SHP77 treated with DMSO at 0.1 percent for 48 hours (cell line): Measurements from ENCODE around the gene CD163.
"Not testable (repeated sequence)": the region's sequence is repeated elsewhere in the genome, so short reads cannot be mapped to it uniquely, and the experiment has no call there.

Experiments used
- DNase-seq: peaks from one replicate; lab custom pipeline; 2025; lab: John Stamatoyannopoulos, UW

CD163 gene

DNA sequence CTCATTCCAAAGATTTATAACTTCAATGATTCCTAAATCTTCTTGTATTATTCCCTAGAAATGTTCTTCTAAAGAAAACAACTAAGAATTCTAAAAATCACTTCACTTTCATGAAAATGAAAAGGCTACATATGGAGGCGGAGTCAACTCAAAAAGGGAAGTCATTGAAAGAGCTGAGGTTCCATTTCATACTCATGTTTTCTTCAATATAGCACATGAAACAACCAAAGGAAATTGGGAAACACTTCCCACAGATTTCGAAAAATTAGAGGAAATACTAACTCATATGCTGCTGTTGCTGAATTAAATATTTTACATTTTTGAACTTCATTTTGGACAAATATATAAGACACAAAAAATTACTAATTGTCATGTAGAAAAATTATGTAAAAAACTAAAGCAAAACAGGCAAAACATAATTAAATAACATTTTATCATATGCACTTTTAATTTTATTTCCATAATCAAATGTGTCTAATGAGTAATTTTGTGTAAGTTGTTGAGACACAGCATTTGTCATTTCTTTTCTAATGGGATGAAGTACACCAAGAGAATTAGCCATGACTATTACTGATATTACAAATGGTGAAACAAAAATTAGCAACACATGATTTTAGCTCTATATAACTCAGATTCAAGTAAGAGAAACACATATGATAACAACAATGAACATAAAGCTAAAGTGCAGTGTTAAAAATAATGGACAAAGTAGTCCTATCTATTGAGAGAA is at the start of gene CD163:
TSS of gene CD163 (minus strand) at position 92 of the 730 bp plus-strand sequence. CDS start at position 5, 87 bp downstream.
- no peak for DNase-seq

DNA sequence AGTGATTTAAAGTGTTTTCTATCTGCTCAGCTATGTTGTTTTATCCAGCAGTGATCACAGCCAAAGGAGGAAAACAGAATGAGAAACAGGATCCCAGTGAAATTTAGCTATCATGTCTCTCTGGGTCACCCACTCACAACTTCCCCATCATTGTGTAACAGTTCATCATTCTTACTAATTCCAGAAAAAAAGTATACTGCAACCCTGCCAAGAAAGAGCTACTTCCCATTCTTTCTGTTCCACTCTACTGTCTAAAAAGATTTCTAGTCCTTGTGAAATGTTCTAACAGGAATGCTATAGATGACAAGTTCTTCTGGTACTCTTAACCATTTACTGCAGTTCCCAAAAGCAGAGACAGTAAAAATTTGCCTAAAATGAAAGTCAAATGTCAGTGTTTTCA is 39.2 kb upstream of the CD163 start:
- no peak for DNase-seq

DNA sequence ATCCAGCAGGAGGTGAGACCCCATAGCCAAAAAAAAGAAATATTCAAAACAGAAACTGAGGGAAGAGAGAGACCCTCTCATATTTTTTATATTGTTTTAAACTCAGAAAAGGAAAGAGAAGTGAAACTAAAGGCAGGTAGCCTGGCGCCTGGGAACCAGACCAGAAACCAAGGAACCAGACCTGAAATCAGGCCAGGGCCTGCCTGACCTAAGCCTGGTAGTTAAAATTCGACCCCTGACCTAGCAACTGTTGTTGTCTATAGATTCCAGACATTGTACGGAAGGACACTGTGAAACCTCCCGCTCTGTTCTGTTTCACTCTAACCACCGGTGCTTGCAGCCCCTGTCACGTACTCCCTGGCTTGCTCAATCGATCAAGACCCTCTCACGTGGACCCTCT is 38.5 kb upstream of the CD163 start:
- DNase-seq: no peak

DNA sequence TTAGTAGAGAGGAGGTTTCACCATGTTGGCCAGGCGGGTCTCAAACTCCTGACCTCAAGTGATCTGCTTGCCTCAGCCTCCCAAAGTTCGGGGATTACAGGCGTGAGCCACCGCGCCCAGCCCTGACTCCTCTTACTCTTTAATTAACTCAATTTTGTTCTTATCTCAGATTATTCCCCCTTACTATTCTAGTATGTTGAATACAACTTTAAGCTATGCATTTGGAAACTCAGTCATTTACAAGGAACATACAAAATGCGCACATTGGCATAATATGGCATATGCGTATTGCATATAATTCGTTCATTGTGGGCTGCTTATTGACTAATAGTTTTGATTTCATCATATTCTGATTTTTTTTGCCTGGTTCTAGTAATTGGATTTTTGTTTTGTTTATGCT is 10.8 kb upstream of the CD163 start:
- no peak for DNase-seq

DNA sequence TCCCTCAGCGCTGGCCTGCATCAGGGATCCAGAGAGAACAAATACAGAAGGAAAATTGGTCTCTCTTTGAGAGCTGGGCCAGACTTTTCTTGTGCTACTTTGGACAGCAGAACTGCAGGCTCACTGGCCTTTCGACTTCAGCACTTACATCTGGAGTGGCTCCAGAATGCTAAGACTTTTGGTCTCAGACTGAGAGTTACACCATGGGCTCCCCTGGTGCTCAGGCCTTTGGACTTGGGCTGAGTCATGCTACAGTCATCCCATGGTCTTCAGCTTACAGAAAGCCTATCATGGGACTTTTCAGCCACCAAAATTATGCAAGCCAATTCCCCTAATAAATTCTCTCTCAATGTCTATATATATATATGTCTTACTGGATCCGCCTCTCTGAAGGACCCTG is 9.0 kb upstream of the CD163 start:
- no peak for DNase-seq

DNA sequence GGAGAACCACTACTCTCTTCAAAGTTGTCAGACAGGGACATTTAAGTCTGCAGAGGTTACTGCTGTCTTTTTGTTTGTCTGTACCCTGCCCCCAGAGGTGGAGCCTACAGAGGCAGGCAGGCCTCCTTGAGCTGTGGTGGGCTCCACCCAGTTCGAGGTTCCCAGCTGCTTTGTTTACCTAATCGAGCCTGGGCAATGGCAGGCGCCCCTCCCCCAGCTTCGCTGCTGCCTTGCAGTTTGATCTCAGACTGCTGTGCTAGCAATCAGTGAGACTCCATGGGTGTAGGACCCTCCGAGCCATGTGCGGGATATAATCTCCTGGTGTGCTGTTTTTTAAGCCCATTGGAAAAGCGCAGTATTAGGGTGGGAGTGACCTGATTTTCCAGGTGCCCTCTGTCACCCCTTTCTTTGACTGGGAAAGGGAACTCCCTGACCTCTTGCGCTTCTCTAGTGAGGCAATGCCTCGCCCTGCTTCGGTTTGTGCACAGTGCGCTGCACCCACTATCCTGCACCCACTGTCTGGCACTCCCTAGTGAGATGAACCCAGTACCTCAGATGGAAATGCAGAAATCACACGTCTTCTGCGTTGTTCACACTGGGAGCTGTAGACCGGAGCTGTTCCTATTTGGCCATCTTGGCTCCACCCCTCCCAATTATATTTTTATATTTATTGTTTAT is 6.4 kb upstream of the CD163 start:
- DNase-seq: not testable (repeated sequence)

DNA sequence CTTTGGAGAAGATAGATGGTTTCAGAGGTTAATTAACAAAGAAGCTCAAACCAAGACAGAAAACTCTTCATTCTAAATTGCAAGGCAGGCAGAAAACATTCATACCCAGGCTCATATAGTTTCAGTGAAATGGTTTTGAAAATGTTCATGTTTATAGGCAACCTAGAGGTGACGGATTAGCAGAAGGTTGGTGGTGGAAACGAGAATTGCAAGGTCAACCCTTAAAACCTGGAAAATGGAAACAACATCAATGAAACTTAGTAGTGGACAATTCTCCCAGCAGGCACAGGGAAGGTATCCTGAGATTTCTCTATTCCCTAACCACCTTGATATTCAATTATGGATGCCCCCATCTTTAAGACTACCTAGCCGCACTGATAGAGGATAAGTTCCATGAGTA is 965 bp downstream of the CD163 start:
- no peak for DNase-seq

DNA sequence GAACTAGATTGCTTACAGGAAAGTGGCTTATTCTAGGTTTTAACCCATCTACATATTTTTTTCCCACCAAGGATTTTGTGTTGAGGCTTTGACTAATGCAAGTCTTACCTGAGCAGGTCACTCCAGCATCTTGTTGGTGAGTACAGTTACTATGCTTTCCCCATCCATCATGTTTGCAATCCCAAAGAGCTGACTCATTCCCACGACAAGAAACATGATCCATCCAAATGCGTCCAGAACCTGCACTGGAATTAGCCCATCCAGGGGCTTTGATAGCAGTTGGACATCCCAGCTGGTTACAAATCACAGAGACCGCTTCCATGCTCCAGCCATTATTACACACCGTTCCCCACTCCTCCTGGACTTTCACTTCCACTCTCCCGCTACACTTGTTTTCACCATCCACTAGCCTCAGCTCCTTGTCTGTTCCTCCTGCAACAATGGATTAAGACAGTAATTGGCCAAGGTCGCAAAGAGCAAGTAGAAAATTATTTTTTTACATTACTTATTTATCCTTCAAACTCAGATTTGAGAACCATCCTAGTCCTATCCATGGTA is 2.5 kb downstream of the CD163 start:
- DNase-seq: no peak

DNA sequence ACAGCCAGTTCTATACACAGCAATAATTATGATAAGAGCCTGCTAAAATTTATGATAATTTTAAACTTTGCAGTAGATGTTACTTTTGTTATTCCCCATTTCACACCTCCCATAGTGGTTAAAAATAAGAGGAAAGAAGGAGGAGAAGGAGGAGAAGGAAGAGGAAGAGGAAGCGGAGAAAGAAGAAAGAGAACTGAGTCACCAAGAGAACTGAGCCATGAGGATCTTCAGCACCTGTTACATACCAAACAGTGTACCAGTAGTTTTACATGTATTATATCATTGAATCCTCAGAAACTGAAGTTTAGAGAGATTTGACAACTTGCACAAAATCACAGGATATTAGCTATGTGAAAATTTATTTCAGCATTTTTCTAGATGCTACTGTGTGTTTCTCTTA is 3.9 kb downstream of the CD163 start:
- no peak for DNase-seq

DNA sequence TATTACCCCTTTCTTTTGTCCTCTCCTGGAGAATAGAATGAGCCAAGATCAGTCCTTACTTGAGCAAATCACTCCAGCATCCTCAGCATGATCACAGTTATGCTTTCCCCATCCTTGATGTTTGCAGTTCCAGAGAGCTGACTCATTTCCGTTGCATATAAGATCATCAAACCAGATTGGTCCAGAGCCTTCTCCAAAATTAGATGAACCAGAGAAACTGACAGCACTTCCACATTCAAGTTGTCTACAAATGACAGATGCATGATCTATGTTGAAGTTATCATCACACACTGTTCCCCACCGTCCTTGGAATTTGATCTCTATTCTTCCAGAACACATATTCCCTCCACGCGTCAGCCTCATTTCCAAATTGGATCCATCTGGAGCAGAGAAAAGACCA is 4.8 kb downstream of the CD163 start:
- no peak for DNase-seq

DNA sequence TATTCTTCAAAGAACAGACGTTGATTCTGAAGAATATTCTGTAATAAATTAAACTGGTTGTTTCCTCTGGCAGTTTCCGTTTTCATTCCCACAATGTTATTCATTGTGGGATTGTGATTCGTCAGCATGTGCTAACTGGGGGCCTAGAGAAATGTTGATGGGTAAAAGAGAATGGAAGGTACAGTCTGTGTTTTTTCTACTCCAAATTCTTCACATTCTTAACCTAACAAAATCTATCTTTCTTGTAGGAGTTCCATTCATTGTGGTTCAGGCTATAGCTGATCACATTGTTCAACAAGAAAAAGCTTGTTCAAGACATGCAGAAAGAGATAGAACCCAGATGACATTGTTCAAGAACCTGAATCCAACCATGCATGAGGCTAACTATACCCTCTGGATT is 5.9 kb downstream of the CD163 start:
- DNase-seq: no peak

DNA sequence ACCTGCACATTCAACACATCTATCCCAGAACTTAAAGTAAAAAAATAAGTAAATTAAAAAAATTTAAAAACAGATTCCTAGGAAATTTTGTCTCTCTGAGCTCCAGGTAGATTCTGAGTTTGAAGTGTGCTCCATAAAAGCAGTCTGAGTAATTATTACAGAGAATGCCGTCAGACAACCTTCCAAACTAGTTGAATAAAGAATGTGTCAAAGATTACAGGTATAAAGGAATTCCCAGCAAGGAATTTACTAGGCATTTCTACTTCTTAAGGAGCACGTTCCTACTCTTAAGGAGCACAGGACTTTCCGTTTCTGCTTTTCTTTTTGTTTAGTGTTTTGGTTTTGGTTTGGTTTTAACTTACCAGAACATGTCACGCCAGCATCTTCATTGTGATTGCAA is 7.1 kb downstream of the CD163 start:
- DNase-seq: no peak

DNA sequence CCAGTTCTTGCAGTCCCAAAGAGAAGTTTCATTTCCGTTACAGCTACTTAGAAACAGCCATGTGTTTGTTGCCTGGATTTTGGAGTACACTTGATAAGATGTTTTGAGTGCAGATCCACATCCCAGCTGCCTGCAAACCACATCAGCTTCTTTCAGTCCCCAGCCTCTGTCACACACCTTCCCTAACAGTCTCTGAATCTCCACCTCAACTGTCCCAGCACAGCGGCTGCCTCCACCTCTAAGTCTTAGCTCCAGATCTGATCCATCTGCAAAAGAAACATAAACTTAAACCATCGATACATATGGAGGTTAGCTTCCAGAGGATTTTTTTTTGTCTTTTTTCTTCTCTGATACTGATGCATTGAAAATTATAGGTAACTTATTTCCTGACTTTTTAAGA is 8.4 kb downstream of the CD163 start:
- no peak for DNase-seq

DNA sequence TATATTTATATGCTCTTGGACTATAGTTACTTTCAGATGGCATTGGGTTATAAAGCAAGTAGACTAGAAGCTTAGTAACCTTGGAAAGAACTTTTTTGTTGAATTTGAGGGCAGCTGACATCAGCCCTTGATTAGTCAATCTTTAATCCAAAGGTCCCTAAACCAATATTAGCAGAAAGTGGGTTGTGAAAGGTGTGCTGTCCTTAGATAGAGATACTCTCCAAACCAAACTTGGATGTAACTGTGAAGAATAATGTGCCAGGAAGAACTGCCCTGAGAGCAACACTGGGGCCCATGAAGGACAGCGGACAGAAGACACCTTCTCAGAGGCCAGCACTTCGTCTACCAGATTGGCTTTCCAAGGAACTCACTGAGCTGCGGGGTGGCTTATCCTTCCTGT is 10.6 kb downstream of the CD163 start:
- DNase-seq: no peak

DNA sequence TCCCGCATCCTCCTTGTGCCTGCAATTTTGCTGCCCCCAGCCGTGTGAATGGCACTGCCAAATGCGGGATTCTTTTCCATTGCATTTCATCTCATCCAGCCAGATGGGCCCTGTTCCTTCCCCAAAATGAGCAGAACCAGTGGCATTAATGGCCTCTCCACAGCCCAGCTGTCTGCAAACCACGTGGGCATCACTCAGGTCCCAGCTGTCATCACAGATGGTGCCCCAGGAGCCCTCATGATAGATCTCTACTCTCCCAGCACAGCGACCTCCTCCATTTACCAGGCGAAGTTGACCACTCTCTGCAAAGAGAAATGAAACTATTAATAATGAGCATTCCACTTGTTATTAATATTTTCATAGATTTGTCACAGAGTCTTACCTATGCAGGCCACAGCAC is 17.1 kb downstream of the CD163 start:
- DNase-seq: no peak

DNA sequence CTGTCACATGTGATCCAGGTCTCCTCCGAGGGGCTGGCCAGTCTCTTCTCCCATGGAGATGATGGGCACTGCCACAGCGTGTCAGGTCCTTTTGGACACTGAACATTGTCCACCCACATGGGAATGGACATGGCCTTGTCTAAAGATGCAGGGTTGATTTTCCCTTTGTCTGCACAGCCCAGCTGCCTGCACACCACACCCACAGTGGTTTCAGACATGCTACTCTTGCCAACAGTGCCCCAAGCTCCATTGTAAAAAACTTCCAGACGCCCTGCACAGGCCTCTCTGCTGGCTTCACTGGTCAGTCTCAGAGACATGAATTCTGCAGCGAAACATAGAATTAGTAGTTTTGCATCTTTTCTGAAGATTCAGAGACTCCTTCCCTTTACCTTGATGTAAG is 18.5 kb downstream of the CD163 start:
- no peak for DNase-seq

DNA sequence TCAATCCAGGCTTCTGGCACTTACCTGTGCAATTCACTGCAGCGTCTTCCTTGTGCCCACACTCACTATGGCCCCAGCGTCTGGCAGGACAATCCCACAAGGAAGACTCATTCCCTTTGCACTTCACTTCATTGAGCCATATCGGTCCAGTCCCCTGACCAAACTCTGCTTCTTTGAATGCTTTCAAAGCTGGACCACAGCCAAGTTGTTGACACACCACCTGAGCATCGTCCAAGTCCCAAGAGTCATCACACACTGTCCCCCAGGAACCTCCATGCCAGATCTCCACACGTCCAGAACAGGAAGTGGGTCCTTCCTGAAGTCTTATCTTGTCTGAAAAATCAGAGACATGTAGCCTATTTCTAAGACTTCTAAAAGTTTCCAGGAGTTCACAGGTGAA is 20.2 kb downstream of the CD163 start:
- no peak for DNase-seq

DNA sequence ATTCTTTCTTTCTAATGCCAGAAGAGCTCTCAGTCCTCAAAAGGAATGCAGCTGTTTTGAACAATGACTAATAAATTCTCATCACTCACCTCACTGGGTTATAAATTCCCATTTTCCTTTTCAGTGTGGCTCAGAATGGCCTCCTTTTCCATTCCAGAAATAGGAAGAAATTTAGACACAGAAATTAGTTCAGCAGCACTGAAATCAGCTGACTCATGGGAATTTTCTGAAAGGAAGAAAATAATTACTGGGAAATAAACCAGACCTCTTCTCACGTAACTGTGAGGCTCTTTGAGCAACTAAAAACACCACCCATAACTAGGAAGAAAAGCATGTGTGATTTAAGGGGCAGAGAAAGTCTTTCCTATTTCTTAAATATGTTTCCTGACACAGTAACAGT is 23.8 kb downstream of the CD163 start:
- no peak for DNase-seq

DNA sequence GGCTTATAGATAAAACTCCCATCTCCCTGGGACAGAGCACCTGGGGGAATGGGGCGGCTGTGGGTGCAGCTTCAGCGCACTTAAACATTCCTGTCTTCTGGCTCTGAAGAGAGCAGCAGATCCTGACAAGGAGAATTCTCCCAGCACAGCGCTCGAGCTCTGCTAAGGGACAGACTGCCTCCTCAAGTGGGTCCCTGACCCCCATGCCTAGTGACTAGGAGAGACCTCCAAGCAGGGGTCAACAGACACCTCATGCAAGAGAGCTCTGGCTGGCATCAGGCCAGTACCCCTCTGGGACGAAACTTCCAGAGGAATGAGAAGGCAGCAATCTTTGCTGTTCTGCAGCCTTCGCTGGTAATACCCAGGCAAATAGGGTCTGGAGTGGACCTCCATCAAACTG is 31.5 kb downstream of the CD163 start:
- DNase-seq: no peak

DNA sequence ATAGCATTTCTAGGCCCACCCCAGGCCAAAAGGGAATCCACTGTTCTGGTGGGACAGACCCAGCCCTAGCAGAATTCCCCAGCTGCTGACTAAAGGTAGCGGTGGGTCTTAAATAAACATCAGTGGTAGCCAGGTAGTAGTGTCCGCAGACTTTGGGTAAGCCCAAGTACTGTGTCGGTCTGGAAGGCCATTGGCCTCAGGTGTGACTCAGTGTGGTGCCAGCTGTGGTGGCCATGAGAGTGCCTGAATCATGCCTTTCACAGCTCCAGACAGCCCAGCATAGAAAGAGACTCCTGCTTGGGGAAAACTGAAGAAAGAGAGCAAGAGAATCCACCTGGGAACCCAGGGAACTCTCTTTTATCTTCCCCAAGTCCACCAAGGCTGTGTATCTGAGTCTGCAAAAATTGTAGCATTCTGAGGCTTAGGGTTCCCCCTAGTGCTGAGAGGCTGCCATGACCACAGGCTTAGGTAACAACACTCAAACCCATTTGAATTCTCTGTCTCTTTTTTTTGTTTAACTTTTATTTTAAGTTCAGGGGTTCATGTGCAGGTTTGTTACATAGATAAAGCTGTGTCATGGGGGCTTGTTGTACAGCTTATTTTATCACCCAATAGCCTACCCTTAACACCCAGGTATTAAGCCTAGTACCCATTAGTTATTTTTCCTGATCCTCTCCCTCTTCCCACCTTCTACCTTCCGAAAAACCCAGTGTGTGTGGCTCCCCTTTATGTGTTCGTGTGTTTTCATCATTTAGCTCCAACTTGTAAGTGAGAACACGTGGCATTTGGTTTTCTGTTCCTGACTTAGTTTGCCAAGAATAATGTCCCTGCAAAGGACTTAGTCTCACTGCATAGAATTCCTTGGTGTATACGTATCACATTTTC is 43.0 kb downstream of the CD163 start:
- no peak for DNase-seq

DNA sequence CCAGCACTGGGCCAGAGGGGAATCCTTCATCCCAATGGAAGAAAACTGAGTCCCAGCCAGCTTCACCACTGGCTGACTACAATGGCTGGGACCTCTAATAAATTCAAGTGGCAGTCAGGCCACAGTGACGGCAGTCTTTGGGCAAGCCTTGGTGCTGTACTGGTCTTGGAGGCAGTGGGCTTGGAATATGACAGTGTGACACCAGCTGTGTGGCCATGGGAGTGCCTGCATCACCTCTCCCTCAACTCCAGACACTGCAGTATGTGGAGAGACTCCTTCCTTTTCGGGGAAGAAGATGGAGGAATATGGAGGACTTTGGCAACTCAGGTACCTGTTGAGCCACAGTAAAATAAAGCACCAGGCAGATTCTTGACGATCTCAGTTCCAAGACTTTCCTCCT is 43.6 kb downstream of the CD163 start:
- no peak for DNase-seq

DNA sequence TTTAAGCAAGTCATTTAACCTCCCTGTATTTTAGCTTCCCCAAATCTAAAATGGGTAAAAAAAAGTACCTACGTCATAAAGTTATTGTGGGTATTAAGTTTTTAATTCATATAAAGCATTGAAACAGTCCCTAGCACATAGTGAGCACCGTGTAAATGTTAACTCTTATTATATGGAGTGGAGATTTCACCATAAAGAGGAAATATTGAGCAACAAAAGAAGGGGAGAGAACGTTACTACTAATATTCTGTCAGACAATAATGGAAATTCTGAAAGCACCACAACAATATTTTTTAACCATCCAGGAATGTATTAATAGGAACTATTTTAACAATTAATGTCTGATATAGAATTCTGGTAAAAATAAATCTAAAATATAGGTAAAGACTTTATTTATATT is 51.8 kb downstream of the CD163 start:
- DNase-seq: no peak

DNA sequence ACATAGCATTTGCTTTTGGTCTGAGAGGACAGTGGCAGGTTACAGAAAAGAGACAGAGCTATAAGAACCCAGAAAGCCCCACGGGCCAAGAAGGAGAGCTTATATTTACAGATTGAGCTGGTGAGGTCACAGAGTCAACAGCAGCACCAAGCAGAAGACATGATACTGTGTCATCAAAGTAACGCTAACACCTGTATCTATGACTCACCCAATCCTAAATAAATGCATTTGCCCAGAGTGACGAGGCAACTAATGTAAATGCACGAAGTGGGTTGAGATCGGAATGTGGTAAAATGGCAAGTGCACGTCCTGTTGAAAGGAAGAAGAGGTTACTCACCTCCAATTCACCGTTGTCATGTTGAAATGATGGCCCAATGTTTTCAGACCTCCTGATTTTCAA is 52.9 kb downstream of the CD163 start:
- peak; percentile 15 for DNase-seq
